SIG-M5 treated with dmso at 0.1 percent for 504 hours (cell line): Measurements from ENCODE around the gene TXNDC8.
"Not testable (repeated sequence)": the region's sequence is repeated elsewhere in the genome, so short reads cannot be mapped to it uniquely, and the experiment has no call there.

ENCODE experiments used
- DNase-seq: peaks from one replicate; lab custom pipeline; 2025; ENCODE audit not compliant: unreplicated experiment; lab: John Stamatoyannopoulos, UW

TXNDC8 gene

GRCh38 chr9:110328763-110329162 lies 8.9 kb downstream of the TXNDC8 start:
- DNase-seq = no peak

GRCh38 chr9:110327716-110328115 lies 9.9 kb downstream of the TXNDC8 start:
- no peak for DNase-seq

GRCh38 chr9:110323818-110324217 lies 13.8 kb downstream of the TXNDC8 start:
- DNase-seq = no peak

- no peak for DNase-seq
Observed at GRCh38 chr9:110320651-110321445, 16.8 kb downstream of the TXNDC8 start.

- no peak for DNase-seq
Observed at GRCh38 chr9:110319781-110320492, 17.7 kb downstream of the TXNDC8 start.

GRCh38 chr9:110317911-110318310 lies 19.8 kb downstream of the TXNDC8 start:
- peak; percentile 44 for DNase-seq

- DNase-seq = peak; percentile 19
Observed at GRCh38 chr9:110316261-110317075, 21.2 kb downstream of the TXNDC8 start.

GRCh38 chr9:110311978-110312377 lies 25.7 kb downstream of the TXNDC8 start:
- not testable (repeated sequence) for DNase-seq

- no peak for DNase-seq
Observed at GRCh38 chr9:110309681-110310080, 28.0 kb downstream of the TXNDC8 start.

GRCh38 chr9:110308633-110309038 lies 29.0 kb downstream of the TXNDC8 start:
- DNase-seq = no peak

- DNase-seq = no peak
Observed at GRCh38 chr9:110307191-110307590, 30.5 kb downstream of the TXNDC8 start.

GRCh38 chr9:110303133-110303532 lies 34.5 kb downstream of the TXNDC8 start:
- peak; percentile 60 for DNase-seq

GRCh38 chr9:110298043-110298605 lies 39.5 kb downstream of the TXNDC8 start:
- no peak for DNase-seq

- DNase-seq = no peak
Observed at GRCh38 chr9:110293248-110293647, 44.4 kb downstream of the TXNDC8 start.

GRCh38 chr9:110291921-110292557 lies 45.6 kb downstream of the TXNDC8 start:
- no peak for DNase-seq

- DNase-seq = no peak
Observed at GRCh38 chr9:110290001-110290400, 47.7 kb downstream of the TXNDC8 start.

- DNase-seq = no peak
Observed at GRCh38 chr9:110288503-110288902, 49.2 kb downstream of the TXNDC8 start.

- no peak for DNase-seq
Observed at GRCh38 chr9:110287289-110287680, 50.4 kb downstream of the TXNDC8 start.

- DNase-seq = no peak
Observed at GRCh38 chr9:110284211-110284844, 53.3 kb downstream of the TXNDC8 start.

GRCh38 chr9:110283751-110284150 lies 53.9 kb downstream of the TXNDC8 start:
- no peak for DNase-seq
